SU-DHL-6 (cell line): ENCODE measurements around the gene RIMBP2.

Source experiments
- EZH2phosphoT487 ChIP-seq: fragments of 200-600 bp; sonication (generic), shearing (Covaris generic); conservative IDR thresholded peaks from 2 replicates; pipeline ENCODE4 v1.6.1; 2018; ENCODE audit warnings: mild to moderate bottlenecking, antibody characterized with exemption, low read length, moderate library complexity, mixed read lengths
- TF ChIP-seq, protein P1 (sequence below): fragments of 200-600 bp; sonication (generic); IDR thresholded peaks from one replicate; pipeline ENCODE4 v1.5.1; 2017; ENCODE audit warnings: antibody characterized with exemption, mild to moderate bottlenecking, low read length, moderate library complexity; ENCODE audit not compliant: insufficient read depth, poor library complexity, severe bottlenecking

- TF ChIP-seq, protein P1, sequence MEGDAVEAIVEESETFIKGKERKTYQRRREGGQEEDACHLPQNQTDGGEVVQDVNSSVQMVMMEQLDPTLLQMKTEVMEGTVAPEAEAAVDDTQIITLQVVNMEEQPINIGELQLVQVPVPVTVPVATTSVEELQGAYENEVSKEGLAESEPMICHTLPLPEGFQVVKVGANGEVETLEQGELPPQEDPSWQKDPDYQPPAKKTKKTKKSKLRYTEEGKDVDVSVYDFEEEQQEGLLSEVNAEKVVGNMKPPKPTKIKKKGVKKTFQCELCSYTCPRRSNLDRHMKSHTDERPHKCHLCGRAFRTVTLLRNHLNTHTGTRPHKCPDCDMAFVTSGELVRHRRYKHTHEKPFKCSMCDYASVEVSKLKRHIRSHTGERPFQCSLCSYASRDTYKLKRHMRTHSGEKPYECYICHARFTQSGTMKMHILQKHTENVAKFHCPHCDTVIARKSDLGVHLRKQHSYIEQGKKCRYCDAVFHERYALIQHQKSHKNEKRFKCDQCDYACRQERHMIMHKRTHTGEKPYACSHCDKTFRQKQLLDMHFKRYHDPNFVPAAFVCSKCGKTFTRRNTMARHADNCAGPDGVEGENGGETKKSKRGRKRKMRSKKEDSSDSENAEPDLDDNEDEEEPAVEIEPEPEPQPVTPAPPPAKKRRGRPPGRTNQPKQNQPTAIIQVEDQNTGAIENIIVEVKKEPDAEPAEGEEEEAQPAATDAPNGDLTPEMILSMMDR, result no peak
- TF ChIP-seq EZH2phosphoT487, result no peak
These were observed 38.3 kb upstream of the RIMBP2 start for GRCh38 chr12:130754234-130754901.
